ACHN (cell line): ENCODE measurements around the gene CHN1.

ENCODE experiments used
- DNase-seq: peaks from one replicate; pipeline ENCODE4 v3.0.0-alpha.2; 2015
- in situ Hi-C: cut with HindIII; loops from 2 replicates; pipeline ENCODE4 v1.10.0; 2017; ENCODE audit warnings: low sequenced_read_pairs, low pct_ligation_motif_present, low pct_unique_long_range_greater_than_20kb

Gene CHN1

DNA sequence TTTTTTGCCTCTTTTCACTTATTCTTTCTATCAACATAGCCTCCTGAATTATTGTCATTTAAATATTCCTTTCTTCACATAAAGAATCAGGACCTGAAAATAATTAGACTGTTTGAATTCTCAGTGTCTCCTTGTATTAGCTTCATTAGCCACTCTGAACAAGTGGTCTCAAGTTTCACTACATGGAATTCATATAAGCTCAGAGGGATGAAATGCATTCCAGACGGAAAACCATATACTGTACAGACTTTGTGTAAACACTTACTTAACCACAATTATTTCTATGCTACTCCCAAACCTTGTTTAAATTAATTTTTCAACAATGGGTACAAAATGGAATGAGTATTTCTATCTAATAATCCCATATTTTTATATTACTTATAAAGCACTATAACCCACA, 53.4 kb downstream of the CHN1 start:
- no peak for DNase-seq
- in situ Hi-C loops: no loop called here

DNA sequence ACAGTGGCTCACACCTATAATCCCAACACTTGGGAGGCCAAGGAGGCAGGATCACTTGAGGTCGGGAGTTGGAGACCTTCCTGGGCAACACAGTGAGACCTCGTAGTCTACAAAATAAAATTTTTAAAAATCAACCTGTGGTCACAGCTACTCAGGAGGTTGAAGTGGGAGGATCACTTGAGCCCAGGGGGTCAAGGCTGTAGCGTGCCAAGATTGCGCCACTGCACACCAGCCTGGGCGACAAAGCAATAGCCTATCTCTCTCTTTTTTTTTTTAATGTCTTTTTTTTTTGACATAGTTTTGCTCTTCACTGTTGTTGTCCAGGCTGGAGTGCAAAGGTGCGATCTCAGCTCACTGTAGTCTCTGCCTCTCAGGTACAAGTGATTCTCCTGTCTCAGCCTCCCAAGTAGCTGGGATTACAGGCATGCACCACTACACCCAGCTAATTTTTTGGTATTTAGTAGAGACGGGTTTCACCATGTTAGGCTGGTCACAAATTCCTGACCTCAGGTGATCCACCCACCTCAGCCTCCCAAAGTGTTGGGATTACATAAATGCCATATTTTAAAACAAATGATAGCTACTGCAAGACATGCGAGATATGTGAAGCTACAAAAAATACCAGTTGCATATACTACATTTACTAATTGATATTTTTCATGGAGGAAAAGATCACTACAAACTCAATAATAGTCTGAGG, 55.0 kb downstream of the CHN1 start:
- no peak for DNase-seq
- in situ Hi-C loops: no loop called here

DNA sequence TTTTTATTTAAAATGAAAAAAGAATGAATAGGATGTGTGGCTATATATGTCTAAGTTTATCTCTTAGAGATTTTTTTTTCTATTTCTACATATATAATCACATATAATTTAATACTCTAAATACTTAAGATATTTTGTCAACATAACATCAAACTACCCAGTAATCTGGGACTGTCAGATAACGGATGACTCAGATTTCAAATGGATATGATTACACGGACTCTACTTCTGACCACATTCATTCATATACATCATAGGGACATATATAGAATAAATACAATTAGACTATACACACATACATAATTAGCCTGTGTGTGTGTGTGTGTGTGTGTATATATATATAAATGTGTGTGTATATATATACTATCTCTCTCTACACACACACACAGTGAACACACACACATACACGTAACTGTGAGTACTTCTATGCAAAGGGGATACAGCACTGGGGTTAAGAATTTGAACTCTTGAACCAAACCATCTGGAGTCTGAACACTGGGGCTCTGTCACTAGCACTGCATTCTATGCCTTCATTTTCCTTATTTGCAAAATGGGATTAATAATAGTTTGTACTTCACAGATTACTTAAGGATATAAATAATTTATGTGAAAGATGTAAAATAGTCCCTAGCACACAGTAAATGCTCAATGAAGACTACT, 59.5 kb downstream of the CHN1 start:
- DNase-seq: no peak
- in situ Hi-C loops: no loop called here

DNA sequence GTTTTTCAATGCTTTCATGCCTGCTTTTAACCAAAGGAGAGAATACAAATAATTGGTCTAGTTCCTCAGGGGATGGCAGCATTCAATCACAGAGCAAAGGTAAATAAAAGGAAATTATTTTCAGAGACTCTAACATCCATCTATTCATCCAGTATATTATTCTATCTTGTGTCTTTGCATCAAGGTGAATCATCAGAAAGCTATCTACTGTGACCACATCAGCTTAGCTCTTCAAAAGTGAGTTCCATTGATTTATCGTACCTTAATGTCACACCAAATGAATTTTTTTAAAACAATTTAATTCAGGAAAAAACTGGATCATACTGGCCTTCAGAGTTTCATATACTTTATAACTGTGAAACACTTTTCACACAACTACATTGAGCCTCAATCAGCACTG, 66.1 kb downstream of the CHN1 start:
- in situ Hi-C loops: no loop called here
- peak; percentile 78 for DNase-seq

DNA sequence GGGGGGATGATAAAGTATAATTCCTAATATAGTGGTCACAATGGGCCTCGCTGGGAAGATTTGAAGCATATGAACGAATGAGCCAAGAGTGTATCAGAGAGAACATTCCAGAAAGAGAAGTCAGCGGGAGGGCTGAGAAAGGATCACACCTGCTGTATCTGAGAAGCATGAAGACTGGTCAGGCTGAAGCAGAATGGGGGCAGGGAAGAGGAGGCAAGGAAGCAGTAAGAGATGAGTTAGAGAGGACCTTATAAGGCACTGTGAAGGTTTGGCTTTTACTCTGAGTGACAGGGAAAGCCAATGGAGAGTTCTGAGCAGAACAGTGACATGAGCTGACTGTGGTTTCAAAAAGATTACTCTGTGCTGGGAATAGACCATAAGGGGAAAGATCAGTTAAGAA, 73.5 kb downstream of the CHN1 start:
- DNase-seq: no peak
- in situ Hi-C loops: no loop called here

DNA sequence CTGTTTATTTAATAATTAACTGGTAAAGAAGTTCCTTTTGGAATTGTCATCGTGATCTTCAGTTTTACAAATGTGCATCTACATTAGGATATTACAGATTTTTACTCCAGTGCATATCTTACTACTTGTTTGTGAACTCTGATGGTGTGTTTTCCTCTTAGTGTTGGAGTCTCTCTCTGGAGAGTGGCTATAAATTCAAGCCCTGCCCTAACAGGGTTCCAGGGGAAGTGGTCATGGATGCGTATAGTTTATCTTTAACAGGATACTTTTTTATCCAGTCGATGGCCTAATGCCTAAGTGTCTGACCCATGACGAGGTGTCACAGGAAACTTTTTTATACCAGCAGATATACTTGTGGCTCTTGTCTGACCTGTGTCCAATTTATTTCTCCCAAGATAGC, 75.4 kb downstream of the CHN1 start:
- in situ Hi-C loops: no loop called here
- peak; percentile 69 for DNase-seq

DNA sequence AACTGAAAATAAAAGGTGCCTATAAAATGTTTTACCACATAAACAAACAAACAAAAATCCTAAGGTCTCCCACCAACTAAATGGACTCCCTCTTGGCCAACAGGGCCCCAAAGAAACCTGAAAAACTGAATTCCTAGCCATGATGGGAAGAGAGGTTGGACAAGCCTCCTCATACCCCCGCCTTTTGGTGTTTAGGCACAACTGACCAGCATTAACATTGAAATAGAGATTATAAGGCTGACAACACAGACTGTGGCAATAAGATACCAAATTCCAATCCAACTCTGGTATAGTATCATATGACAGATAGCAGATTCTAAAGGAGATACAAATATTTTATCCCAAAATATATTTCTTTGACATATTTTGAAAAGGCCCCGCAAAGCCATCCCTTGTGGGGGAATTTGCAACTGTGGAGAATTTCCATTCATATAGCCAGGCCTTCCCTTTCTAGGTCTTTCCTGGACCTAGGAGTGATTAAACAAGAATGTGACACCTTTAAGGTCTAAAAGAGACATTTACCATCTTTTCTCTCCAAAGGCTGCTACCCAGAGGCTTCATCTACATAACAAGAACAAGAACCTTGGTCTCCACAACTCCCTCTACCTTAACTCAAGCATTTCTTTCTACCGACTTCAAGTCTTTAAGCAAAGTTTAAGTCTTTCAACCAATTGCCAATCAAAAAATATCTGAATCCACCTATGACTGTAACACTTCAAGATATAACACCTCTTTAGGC, 80.0 kb downstream of the CHN1 start:
- no peak for DNase-seq
- in situ Hi-C loops: no loop called here

DNA sequence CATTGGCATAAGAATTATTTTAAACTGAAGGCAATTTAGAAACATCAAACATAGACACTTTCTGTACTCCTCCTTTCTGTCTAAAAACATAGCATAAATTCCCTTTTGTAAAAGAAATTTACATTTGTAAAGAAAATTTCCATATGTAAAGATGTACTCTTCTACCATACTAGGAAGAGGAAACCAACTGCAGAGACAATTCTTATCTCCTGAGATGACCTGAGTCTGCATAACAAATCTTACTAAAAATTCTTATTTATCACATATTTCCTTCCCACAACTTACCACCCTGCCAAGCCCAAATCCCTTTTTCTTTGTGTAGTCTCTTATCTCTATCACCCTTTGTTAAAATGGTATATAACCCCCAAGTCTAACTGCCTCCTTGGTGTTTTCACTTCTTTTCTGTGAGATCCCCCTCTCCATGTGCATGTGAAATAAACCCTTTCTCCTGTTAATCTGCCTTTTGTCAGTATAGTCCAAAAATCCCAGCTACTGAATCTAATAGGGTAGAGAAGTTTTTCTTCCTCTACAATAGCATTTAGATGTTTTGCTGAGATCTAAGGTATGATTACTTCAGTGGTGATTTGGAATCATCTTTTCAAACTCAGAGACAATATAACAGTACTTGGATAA, 81.0 kb downstream of the CHN1 start:
- in situ Hi-C loops: no loop called here
- DNase-seq: no peak

DNA sequence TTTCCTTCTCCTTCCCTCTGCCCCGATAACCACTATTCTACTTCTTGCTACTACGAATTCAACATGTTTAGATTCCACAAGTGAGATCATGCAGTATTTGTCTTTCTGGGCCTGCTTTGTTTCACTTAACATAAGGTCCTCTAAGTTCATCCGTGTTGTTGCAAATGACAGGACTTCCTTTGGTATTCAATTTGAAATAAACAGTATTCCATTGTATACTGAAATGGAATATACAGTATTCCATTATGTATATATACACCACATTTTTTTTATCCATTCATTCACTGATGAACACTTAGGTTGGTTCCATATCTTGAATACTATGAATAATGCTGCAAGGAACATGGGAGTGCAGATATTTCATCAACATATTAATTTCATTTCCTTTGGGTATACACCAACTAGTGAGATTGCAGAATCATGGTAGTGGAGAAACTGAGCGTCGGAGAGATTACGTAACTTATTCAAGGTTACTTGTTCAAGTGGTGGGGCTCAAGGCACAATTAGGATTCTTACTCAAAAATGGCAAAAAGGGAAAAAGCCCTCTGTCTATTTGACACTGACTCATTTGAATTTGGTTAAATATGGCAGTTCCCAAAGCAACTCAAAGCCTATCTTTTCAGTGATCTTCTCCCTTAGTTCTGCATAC, 85.1 kb downstream of the CHN1 start:
- DNase-seq: no peak
- in situ Hi-C loops: no loop called here

DNA sequence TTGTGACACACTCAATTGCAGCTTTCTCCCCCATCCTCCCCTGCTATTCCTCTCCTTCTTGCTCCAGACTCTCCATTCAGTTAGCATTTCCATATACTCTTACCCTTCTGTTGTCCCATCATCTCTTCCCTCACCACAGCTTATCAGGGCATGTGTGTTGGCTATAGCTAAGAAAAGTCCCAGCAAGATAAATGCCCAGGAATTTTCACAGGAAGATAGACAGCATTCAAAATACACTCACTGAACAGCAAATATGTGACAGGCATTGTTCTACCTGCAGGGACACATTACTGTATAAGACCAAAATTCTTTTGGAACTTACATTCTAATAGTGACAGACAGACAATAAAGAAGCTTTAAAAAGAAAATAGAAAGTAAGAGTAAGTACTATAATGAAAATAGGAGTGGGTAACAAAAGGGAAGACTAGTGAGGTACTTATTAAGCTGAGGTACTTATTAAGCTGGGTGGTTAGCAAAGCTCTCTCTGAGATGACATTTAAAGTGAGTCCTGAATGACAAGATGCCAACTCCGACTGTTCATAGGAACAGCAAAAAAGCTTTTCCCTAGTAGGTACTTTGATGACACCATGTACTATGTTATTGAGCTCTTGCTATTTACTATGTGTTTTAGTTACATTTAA, 86.2 kb downstream of the CHN1 start:
- in situ Hi-C loops: no loop called here
- DNase-seq: peak; percentile 43

DNA sequence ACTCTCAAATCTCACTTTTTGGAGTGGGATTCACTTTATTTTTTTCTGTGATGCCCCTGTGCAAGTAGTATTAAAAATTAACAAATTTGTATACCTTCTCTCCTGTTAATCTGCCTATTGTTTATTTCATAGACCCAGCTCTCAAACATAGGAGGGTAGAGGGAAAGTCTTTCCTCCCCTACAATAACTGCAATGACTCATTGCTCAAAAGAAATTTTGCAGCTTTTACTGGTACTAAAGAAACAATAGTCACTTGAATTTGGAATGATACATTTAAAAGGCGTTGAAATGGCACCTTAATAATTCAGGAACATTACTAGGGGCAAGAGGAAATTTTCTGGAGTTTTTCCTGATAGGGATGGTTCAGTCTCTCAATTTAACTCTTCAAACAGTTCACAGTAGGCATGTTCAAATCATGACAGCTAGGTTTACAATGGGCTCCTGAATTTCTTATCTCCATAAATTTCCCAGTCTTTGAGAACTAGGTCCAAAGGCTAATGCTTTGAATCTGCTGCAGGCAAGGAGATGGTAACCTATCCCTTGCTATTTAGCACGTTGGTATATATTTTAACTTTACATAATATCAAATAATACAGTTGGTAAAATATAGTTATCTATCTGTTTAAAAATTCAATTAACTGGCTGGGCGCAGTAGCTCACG, 88.8 kb downstream of the CHN1 start:
- in situ Hi-C loops: no loop called here
- DNase-seq: no peak

DNA sequence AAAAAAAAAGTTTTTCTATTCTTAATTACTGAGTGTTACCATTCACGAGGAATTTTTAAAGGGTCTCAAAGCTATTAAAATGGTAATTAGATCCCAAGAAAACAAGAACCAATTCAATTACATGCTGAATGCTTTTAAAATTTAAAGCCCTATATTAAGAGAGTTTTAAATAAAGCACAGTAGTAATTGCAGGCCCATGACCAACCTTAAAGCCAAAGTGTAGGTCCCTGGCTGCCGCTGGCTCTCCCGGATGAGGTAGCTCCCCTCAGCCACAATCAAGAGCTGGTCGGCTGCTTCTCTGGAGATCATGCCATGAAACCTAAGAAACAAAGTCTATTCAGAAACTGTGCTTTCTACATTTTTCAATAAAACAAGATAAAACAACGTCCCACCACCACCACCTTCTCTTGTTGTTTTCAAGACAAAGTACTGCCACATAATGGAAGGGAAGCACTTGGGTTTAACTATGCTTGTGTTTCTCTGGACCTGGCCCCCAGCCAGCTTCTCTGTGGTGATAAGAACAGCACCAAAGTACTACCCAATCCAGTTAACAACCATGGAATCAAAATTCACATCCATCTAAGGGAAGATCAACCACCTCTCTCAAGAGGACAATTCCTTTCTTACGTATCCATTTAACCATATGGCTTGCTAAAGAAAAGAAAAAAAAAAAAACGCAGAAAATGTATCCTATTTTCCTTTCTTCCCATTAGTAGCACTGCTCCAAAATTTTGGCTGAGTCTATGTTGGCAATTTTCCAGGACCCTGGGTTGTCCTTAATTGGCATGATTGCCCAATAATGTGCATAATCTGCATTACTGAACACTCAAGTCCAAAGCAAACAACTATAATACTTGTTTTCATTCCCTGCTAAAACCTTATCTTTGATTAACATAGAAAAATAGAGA, 90.1 kb downstream of the CHN1 start:
- no peak for DNase-seq
- in situ Hi-C loops: no loop called here

DNA sequence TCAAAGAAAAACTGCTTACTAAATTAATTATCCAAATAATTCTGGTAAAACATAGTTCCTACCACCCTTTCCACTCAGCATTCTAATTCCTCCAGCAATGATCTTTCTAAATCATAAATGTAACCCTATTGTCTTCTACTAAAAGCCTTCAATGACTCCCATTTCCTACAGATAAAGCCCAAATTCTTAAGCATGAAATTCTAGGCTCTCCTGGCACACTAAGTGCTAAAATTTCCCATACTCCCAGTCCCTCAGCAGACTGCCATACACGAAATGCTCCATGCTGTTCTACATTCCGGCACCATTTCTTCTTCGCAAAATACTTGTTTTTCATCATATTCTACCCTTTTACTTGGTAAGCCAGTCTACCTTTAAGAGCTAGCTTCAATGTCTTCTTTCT, 96.9 kb downstream of the CHN1 start:
- in situ Hi-C loops: no loop called here
- no peak for DNase-seq

DNA sequence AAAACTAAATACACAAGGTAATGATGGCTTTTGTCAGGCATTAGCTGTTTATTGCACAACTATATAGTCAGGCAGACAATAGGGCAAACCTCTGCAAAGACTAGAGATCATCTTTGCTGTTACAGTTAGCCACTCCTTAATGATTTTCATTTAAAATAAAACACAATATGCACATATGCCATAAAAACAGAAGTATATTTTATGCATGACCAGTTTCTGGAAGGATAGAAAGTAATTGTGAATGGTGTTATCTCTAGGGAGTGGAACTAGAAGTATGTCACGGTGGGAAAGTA, 102.0 kb downstream of the CHN1 start:
- no peak for DNase-seq
- in situ Hi-C loops: no loop called here

DNA sequence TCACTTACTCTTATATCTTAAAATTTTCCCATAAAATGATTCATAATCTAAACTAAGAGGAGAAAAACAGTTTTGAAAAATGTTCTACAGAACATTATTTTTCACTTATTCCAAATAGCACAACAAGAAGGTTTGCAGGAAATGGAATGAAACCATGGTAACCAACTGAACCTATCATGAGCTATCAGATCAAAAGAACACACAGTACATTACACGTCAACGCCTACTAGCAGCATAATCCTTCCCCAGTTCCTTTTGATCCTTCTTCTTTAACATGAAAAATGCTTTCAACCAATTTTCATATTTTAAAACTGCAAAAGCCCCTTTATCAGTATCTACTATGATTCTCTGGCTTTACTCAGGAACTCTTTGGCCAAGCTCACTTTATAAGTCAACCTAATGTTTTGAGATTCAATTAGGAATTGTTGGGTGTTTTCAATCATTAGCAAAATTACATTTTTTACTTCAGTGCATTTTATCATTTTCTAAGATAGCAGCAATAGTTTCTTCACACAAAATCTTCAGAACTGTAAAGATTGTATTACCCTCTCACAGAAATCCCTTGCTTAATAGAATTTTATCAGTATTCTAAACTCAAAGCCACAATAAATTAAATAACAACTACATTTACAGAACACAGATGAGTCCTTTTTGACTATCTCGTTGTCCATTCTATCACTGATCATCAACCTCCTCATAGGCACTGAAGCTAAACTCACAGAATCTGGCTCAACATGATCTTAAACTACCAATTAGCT, 102.5 kb downstream of the CHN1 start:
- no peak for DNase-seq
- in situ Hi-C loops: no loop called here

DNA sequence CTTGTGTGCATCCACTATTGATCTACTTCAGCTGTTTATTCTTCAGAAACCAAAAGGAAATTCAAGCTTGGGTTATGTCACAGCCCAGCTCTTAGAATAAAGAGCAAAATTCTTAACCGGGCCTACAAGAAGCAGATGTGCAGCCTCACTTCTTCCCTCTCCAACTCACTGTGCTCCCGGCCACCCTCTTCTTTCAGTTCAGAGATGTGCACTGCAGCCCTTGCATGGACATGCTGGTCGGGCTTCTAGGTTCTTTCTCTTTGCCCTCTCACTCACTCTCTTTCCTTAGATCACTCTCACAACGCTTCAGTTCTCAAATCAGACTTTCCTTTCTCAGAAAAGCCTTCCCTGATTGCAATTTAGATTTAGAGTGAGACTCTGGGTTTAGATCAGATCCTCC, 104.1 kb downstream of the CHN1 start:
- in situ Hi-C loops: no loop called here
- DNase-seq: no peak

DNA sequence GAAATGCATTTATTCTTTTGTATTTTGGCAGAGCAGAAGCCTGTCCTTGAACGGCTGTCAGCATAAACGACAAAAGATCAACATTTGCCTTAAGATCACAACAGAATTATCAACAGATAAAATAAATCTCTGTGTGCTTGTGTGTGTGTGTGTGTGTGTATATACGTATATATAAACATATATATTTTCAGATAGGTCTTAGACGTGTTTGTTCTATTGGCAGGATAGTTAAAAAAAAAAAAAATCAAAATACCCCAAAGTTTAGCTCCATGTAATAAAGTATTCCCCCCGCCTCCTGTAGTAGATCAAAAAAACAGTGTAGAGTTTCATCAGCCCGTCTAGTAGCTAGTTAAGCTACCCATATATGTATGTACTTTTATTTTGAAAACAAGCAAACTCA, 107.9 kb downstream of the CHN1 start:
- no peak for DNase-seq
- in situ Hi-C loops: no loop called here
